GM21619 (cell line): ENCODE data around the gene POM121.
"Not testable (repeated sequence)": the region's sequence is repeated elsewhere in the genome, so short reads cannot be mapped to it uniquely, and the experiment has no call there.

Experiments used
- ATAC-seq: cut with Tn5 transposase; IDR thresholded peaks from one replicate; pipeline ENCODE4 v1.9.1; 2021; ENCODE audit not compliant: unreplicated experiment

Gene POM121

DNA sequence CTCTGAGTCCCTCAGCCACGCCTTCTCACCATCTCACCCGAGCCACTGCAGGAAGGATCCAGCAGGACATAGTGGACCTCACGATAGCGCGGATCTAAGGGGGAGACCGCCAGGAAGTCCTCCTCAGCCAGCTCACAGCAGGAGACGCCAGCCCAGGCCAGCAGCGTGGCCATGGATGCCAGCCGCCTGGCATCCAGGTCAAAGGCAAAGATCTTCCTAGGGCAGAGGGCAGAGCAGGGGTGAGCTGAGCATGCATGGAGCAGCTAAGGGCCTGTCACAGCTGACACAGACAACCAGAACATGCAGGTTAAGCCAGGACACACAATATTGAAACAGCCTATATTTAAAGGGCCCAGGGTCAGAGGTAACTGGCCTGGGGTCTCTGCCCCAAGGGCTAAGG lies 24.4 kb downstream of the POM121 start:
- not testable (repeated sequence) for ATAC-seq

DNA sequence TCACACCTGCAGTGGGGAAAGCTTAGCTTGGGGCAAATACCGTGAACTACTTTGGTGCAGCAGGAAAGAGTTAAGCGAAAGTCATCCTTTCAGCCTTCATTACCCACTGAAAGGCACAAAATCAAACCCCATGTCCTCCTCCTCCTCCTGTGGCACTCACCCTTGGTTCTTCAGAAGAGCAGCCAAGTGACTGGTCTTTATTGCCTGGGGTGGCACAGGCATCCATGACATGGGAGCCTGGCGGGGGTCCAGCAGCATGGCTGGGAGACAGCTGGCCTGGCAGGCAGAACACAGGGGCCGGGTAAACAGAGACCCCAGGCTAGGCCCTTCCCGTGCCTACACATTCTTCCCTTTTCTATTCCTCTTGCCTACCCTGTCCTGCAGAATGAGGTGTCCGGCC lies 24.8 kb downstream of the POM121 start:
- not testable (repeated sequence) for ATAC-seq

DNA sequence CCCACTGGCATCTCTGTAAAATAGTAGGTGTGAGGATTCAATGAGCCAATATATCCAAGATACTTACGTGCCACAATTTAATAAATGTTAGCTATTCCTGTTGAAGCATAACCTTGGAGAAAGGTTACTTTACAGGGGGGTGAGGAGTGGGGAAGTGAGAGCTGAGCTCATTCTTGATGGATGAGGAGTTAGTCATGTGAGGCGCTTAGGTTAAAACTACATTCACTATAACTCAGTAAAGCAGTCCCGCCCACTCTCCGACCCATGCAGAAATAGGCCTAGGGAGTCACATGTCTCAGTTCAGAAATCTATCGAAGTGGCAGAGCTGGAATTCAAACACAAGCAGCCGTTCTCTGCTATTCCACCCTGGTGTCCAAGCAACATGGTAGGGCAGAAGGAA lies 25.5 kb downstream of the POM121 start:
- ATAC-seq = not testable (repeated sequence)

DNA sequence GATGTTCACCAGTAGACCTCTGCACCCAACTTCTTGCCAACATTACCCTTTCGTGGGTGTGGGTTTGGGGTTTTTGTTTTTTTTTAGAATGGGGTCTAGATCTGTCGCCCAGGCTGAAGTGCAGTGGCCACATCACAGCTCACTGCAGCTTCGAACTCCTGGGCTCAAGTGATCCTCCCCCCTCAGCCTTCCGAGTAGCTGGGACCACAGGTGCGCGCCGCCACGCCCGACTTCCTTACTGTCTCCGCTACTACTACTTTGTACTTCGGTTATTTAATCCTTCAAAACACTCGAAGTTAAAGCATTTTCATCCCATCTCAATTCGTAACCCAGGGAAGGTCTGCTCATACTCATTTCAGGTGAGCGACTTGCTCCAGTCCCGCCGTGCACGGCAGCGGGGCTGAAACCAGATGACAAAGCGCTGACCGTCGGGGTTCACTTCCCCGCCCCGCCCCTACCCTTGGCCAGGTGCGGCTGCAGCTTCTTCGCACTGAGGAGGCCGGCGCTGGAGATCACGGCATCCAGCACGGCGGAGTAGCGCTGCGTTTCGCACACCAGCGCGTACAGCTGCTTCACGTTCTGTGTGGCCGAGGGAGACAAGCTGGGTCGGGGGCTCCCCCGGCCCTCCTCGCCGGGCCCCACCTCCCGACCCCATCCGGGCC lies 29.1 kb downstream of the POM121 start:
- peak; percentile 45 for ATAC-seq

DNA sequence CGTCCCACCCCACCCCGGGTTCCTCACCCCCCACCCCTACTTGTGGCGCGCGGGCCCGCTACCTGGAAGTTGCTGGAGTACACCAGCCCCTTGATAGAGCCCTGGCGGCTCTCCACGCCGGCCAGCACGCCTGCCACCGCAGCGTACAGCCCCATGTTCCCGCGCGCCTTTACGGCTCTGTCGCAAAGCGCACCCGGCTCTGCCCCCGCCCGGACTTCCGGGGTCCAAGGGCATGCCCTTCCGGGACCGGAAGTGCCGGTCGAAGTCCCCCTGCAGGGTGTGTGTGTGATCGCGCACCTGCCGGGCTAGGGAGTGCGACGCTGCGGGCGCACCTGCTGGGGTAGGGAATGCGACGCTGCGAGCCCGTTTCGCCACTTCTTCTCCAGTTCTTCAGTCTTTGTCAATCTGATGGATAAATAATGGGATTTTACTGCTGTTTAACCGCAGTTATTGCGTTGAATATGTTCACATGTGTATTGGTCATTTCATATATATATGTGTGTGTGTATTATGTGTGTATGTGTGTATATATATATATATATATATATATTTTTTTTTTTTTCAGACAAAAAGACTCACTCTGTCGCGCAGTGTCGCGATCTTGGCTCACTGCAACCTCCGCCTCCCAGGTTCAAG lies 29.8 kb downstream of the POM121 start:
- ATAC-seq = peak; percentile 92

DNA sequence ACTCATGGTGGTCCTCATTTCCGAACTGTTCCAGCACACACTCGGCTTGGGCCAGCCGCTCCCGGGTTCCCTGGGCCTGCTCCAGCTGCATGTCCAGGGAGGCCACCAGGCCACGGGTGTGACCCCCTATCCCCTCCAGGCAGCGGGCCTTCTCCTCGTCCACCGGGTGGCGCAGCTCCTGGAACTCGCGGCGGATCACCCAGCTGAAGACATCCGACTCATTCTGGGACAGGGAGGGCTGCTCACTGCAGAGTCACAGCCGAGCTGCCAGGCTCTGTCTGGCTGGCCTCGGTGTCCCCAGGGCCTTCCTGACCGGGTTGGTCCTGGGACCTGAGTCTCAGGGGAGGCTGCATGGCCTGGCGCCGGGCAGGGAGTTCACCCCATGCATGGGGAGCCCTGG lies 35.1 kb downstream of the POM121 start:
- ATAC-seq = not testable (repeated sequence)

DNA sequence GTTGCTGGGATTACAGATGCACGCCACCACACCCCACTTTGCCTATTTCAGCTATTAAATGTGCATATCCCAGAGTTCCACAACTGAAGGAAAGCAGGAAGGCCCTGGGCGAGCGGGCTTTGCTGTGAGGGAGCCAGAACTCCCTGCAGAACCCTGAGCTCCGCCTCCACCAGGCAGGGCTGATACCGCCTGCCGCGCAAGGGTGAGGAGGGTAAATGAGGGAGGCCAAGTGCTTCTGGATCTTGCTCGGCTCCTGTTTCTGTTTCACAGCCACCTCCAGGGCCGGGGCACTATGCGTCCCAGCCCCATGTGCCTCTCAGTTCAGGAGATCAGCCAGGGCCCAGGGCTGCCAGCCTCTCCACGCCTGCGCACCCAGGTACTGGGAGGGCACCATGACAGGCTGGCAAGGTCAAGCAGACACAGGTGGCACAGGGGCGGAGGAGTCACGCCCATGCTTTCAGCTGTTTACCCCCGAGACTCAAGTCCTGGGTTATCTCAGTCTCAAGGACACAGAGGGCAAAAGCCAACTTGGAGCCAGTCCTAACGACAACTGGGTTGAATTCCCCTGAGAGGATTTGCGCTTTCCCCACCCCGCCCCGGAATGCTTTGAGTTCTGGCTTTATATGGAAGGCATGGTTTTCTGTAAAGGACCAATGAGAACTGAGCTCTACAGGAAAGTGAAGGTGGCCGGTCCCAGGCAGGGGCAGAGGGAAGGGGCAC lies 35.9 kb downstream of the POM121 start:
- not testable (repeated sequence) for ATAC-seq

DNA sequence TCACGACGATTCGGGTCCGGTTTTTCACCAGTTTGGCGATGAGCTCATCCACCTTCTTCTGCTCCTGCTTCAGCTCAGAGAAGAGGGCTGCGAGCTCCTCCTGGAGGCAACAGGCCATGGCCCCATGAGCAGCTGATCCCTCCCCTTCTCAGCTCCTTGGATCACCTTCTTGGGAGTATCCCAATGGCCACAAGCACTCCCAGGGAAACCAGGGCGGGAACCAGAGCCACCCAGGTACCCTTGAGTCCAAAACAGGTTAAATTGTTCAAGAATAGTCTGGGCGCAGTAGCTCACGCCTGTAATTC lies 36.4 kb downstream of the POM121 start:
- not testable (repeated sequence) for ATAC-seq

DNA sequence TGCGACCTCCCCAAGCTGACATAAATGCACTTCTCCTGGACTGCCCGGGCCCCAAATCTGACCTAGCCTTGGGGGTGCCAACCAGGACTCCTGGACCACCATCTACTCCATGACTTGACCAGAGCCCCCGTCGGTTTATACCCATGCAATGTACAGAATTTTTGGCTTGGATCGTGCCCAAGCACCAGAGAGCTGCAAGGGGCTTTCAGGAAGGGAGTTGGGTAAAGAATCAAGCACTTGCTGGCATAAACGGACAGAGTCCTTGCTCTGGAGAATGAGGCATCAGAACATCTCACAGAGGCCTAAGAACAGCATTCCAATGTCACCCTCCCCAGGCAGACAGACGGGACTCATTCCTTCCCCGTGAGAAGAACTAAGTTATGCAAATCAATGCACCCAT lies 38.2 kb downstream of the POM121 start:
- ATAC-seq = not testable (repeated sequence)

DNA sequence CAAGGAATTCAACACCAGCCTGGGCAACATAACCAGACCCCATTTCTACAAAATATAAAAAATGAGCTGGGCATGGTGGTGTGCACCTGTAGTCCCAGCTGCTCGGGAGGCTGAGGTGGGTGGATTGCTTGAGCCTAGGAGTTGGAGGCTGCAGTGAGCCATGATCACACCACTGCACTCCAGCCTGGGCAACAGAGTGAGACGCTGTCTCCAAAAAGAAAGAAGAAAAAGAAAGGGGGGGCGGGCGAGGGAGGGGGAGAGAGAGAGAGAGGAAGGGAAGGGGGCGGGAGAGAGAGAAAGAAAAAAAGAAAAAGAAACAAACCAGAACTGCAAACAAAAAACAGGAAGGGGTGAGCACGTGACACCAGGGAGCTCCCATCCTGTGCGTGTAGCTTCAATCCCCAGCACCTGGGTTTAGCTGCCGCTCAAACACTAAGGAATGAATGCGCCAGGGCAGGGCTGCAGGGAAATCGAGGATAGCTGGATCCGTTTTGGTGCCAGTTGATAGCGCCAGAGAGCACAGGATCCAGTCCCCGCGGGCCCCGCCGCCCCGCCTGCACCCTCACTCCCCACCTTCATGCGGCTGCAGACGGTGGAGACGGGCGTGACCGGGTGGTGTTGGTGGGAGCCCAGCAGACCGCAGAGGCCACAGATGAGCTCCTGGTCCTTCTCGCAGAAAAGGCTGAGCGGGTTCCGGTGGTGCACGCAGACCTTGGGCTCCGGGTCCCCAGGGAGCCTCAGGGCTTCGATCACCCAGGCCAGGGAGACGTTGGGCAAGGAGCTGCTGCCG lies 40.5 kb downstream of the POM121 start:
- ATAC-seq = peak; percentile 58

DNA sequence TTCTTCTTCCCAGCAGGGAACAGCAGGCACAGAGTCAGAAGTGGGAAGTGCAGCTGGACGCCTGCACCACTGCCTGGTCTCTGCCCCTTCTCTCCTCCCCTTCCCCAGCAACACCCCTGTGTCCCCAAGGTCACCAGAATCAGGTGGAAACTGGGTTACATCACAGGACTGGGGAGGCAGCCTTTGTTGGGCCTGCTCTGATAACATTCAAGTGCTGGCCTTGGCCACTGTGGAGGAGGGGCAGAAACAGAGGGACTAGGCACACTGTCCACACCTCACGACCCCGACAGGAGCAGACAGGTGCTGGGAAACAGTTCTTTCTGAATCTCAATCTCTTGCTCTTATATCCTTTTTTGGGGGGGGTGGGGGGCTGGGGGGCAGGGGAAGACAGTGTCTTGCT lies 42.0 kb downstream of the POM121 start:
- ATAC-seq = not testable (repeated sequence)

DNA sequence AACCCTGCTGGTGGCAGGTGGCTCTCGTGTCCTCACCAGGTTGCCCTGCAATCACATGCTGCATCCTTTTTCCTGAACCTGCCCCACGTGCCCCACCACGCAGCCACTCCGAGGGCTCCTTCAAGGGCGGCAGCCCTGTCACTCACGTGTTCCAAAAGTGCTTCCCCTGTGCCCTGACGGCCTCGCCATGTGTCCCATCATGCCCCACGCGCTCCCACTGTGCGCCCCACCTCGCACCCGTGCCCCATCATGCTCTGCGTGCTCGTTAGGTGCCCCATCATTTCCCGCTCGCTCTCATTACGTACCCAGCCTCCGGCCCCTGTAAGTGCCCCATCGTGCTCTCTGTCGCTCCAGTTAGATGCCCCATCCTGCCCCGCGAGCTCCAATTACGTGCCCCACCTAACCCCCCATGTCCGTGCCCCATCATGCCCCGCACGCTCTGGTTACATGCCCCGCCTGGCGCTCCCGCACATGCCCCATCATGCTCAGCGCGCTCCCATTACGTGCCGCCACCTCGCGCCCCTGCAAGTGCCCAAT lies 44.2 kb downstream of the POM121 start, which contains the start of gene TRIM74:
Gene TRIM74, minus strand, starts transcription at position 487 of the 537 bp plus-strand sequence. CDS start 3,309 bp downstream, outside the sequence.
- not testable (repeated sequence) for ATAC-seq

DNA sequence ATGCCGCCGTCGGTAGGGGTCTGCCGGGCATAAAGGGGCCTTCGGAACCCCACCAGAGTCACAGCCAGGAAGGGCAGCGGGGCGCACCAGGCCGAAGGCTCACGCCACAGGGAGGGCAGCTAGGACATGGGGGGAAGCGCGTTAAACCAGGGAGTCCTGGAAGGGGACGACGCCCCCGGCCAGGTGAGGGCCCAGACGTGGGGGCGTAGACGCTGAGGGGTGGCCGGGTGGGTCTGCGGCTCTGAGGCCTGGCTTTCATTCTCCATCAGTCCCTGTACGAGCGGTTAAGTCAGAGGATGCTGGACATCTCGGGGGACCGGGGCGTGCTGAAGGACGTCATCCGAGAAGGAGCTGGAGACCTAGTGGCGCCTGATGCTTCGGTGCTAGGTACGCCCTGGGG lies 44.8 kb downstream of the POM121 start:
- ATAC-seq = not testable (repeated sequence)

DNA sequence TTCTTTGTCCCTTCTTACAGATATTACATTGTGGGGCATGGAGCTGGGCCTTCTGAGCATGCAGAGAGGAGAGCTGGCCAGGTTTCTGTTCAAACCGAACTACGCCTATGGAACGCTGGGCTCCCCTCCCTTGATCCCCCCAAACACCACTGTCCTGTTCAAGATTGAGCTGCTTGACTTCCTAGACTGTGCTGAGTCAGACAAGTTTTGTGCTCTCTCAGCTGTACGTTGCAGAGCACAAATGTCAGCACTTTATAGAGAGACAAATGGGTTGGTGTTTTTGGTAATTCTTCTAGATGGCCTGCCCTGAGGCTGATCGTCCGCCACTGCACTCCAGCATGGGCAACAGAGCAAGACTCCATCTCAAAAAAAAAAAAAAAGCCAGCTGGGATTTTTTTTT lies 46.6 kb downstream of the POM121 start:
- ATAC-seq = not testable (repeated sequence)

DNA sequence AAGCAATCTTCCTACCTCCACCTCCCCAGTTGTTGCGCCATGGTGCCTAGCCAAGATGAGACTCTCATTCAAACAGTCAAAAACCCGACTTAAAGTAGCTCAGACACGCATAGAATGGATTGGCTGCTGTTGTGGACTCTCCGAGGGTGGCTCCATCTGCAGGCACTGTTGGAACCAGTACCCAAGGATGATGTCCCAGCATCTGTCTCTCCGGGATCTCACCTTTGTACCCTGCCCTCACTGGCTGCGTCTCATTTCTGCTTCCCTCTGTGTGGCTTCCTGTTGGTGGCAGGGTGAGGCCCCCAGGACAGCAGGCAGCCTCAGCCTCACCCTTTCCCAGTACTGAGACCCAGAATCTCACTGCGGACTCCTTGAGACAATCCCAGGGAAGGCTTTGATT lies 49.9 kb downstream of the POM121 start:
- not testable (repeated sequence) for ATAC-seq

DNA sequence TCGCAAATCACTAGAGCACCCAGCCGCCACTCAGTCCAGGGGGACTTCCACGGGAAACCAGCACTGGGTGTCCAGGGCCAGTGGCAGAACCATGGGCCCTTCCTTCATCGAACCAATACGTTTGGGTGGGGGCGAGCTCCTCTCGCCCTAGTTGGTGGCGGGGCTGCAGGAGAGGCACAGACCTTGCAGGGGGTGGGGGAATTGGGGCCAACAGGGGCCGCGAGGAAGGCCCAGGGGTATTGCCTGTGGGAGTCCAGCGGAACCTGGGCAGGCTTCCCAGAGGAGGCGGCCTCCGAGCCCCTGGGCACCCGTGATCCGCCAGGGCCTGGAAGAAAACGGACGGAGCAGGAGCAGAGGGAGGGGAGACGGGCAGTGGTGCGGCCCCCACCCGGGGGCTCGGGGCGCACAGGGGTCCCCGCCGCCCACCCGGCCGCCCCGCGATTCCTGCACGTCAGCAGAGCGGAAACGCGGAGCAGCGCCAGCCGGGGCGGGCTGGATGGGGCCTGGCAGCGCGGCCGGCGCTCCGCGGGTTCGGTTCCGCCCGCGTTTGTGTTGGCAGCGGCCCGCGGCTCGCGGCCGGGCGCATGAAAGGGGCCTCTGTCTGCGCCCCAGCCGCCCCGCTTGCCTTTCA lies 50.9 kb downstream of the POM121 start:
- not testable (repeated sequence) for ATAC-seq

DNA sequence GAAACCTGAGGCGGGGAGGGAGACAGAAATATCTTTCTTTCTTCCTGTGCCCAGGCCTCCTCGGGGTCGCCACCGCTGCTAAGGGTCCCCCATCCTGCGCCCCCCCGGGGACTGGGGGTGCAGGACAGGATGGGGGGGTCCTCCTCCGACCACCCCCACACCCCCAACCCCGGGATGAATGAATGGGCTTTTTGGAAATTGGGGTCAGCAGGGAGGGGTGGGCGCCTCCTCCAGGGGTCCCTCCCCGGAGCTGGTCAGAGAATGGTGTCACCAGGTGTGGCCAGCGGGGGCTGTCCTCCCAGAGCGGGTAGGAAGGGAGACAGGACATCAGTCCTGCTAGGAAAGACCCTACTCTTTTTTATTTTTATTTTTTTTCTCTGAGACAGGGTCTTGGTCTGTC lies 51.5 kb downstream of the POM121 start:
- not testable (repeated sequence) for ATAC-seq

DNA sequence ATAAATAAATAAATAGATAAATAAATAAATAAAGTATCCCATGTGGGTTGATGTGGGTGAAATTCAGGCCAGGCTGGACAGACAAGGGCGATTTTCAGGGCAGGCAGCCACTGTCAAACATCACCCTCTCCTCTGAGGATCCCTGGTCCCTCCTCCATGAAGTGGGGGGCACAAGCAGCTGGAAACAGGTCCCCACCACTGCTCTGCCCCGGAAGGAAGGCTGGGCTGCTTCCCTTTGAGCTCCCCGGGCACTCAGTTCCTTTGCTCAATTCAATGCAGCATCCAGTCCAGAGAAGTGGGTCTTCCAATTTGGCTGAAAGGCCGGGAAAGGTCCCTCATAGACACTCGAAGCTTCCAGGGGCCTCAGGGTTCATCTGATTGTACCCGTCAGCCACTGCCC lies 55.5 kb downstream of the POM121 start:
- ATAC-seq = not testable (repeated sequence)

DNA sequence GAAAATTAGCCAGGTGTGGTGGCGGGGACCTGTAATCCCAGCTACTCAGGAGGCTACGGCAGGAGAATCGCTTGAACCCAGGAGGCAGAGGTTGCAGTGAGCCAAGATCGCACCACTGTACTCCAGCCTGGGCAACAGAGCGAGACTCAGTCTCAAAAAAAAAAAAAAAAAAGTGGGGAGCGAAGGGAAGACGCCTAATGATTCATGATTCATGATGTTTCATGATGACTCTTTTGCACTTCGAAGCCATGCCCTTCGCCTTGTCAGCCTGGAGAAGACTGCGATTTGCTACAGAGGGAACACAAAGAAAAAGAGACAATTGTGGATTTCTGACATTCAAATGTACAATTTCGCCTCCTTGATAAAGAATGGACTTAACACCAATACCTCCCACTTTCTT lies 57.2 kb downstream of the POM121 start:
- ATAC-seq = not testable (repeated sequence)

DNA sequence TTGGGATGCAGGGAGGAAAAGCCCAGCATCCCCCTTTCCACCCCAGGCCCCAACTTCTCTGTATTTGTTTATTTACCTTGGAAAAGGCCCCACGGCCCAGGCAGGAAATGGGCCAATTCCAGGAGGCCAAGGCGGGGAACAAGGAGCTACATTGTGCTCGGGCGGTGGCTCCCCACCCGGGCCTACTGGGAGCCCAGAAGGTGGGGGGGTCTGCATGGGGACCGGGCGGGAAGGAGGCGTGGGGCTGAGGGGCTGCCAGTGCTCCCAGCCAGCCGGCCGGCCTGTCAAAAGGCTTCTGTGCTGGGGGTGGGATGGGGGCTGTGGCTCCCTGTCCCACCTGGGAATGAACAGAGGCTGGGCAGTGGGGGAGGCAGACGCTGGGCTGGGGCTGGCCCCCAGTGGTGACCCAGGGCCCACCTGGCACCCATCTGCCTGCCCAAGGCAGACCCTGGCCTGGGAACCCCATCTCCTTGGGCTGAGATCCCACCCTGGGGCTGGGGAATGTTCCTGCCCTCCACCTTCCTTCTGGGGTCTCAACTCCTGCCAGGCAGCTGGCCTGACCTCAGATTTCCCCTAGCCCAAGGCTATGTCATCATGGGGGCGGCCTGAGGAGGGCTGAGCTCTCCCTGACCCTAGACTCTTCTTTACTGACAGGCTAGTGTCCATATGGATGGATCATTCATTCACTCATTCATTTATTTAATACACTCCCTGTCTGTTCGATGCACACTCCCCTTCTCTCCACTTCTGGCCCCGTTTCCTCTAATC lies 65.4 kb downstream of the POM121 start:
- ATAC-seq = not testable (repeated sequence)
